Mammary epithelial cell (primary cell): ENCODE measurements around the gene GSC2.

Source experiments
- CTCF ChIP-seq, 2 donors: IDR thresholded peaks in 1 of 2; conservative IDR thresholded peaks in 1 of 2; 2 replicates each; pipeline ENCODE4 v1.5.1; 2011 to 2012; ENCODE audit warnings: inconsistent platforms in 2 of 2, low read length in 2 of 2, mild to moderate bottlenecking in 2 of 2, control low read depth in 1 of 2, low read depth in 1 of 2; ENCODE audit not compliant: insufficient read depth in 1 of 2; ENCODE audit errors: extremely low read depth in 1 of 2
- EZH2 ChIP-seq: IDR thresholded peaks from 2 replicates; pipeline ENCODE4 v1.6.1; 2012; ENCODE audit warnings: low read length, inconsistent platforms, borderline replicate concordance

- TF ChIP-seq CTCF (conservative IDR thresholded peaks at IDR 0.05 in 1 of 2, IDR thresholded peaks at IDR 0.05 in 1 of 2; ENCODE audit: extremely low read depth in 1 of 2, insufficient read depth in 1 of 2, low read depth in 1 of 2, low read length in 2 of 2) = no peak
- TF ChIP-seq EZH2 = peak; percentile 5
Measured at GRCh38 chr22:19169002-19169946, 19.2 kb upstream of the GSC2 start.
